ENCODE results near the gene ACTL8.

ACTL8 gene

DNA sequence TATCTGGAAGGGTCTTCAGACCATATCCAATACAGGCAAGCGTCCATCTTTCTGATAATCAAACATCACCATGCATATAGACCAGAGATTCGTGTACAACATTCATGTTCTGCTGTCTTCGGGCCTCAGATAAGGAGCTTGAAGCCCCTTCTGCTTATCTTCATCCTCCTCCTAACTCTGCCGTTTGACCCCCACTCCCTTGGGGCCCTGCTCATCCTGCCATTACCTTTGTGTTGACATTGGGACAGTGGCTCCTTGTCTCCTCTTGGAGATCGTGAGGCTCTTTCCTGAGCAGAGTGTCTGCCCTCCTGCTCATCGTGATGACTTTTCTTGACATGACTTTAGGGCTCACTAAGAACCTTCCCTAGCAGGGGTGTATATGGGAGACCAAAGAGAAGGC, 37.3 kb downstream of the ACTL8 start:
- Histone ChIP-seq H3K27me3 (ENCODE audit: control insufficient read depth in 1 of 2, insufficient read depth in 1 of 2, low read length in 2 of 2) (peaks cover 2 to 13% of the 10 kb centered on the region in 2 experiments), H3K36me3 (ENCODE audit: control insufficient read depth in 1 of 2, insufficient read depth in 2 of 2, low read depth in 1 of 2, low read length in 2 of 2) (no peaks in the 10 kb centered on the region), H4K8ac (ENCODE audit: low read length) (no peak overlapping the region), H3K4ac (ENCODE audit: low read depth in 1 of 2, low read length in 2 of 2) (no peak overlapping the region), H3K79me1 (replicated peaks; ENCODE audit: low read length, poor library complexity, severe bottlenecking) (no peaks in the 10 kb centered on the region), H2BK12ac (ENCODE audit: low read length in 2 of 2) (no peak overlapping the region), H2BK120ac (ENCODE audit: low read depth, low read length) (no peak overlapping the region), H4K91ac (ENCODE audit: low read length) (no peak overlapping the region), H2AK5ac (ENCODE audit: low read length, severe bottlenecking) (no peak overlapping the region), H3K4me1 (ENCODE audit: control insufficient read depth, insufficient read depth, low read depth, low read length) (no peaks in the 10 kb centered on the region), H3K9ac (ENCODE audit: low read length) (no peak overlapping the region), H2BK5ac (ENCODE audit: low read depth, low read length, poor library complexity, severe bottlenecking) (no peak overlapping the region), H3K4me3 (ENCODE audit: insufficient read depth in 1 of 2, low read depth in 1 of 2, low read length in 2 of 2) (no peak overlapping the region), H3K18ac (ENCODE audit: low read depth in 1 of 2, low read length in 2 of 2) (no peak overlapping the region), H3K23ac (ENCODE audit: low read length in 2 of 2) (no peak overlapping the region), H3K4me2 (ENCODE audit: low read length, poor library complexity, severe bottlenecking) (no peak overlapping the region), H3K14ac (ENCODE audit: low read length in 2 of 2) (no peak overlapping the region), H2AFZ (ENCODE audit: low read depth, low read length) (no peak overlapping the region), H2BK15ac (ENCODE audit: low read depth, poor library complexity, severe bottlenecking) (no peak overlapping the region), H3K9me3 (ENCODE audit: control insufficient read depth, low read length) (peaks cover 3% of the 10 kb centered on the region), H3K27ac (ENCODE audit: low read length, poor library complexity, severe bottlenecking) (no peak overlapping the region)
- 84% methylated on average over 6 of the region's 6 CpGs for WGBS
- DNase-seq = no peak

- no peaks in the 10 kb centered on the region for H3K36me3 ChIP-seq (ENCODE audit: control insufficient read depth in 1 of 2, insufficient read depth in 2 of 2, low read depth in 1 of 2, low read length in 2 of 2)
- H3K79me1 ChIP-seq (replicated peaks; ENCODE audit: low read length, poor library complexity, severe bottlenecking) = no peaks in the 10 kb centered on the region
- peaks cover 2 to 13% of the 10 kb centered on the region in 2 experiments for H3K27me3 ChIP-seq (ENCODE audit: control insufficient read depth in 1 of 2, insufficient read depth in 1 of 2, low read length in 2 of 2)
- no peak overlapping the region for H3K4me2 ChIP-seq (ENCODE audit: low read length, poor library complexity, severe bottlenecking)
- H4K8ac ChIP-seq (ENCODE audit: low read length) = no peak overlapping the region
- H2BK5ac ChIP-seq (ENCODE audit: low read depth, low read length, poor library complexity, severe bottlenecking) = no peak overlapping the region
- no peak overlapping the region for H3K27ac ChIP-seq (ENCODE audit: low read length, poor library complexity, severe bottlenecking)
- no peak overlapping the region for H2BK15ac ChIP-seq (ENCODE audit: low read depth, poor library complexity, severe bottlenecking)
- no peak overlapping the region for H2BK12ac ChIP-seq (ENCODE audit: low read length in 2 of 2)
- H3K4ac ChIP-seq (ENCODE audit: low read depth in 1 of 2, low read length in 2 of 2) = no peak overlapping the region
- no peak overlapping the region for H3K9ac ChIP-seq (ENCODE audit: low read length)
- no peak overlapping the region for H3K18ac ChIP-seq (ENCODE audit: low read depth in 1 of 2, low read length in 2 of 2)
- H2BK120ac ChIP-seq (ENCODE audit: low read depth, low read length) = no peak overlapping the region
- DNase-seq = no peak
- H3K23ac ChIP-seq (ENCODE audit: low read length in 2 of 2) = no peak overlapping the region
- H2AK5ac ChIP-seq (ENCODE audit: low read length, severe bottlenecking) = no peak overlapping the region
- no peak overlapping the region for H4K91ac ChIP-seq (ENCODE audit: low read length)
- H3K9me3 ChIP-seq (ENCODE audit: control insufficient read depth, low read length) = peaks cover 3% of the 10 kb centered on the region
- no peak overlapping the region for H3K4me3 ChIP-seq (ENCODE audit: insufficient read depth in 1 of 2, low read depth in 1 of 2, low read length in 2 of 2)
- H3K14ac ChIP-seq (ENCODE audit: low read length in 2 of 2) = no peak overlapping the region
- no peak overlapping the region for H2AFZ ChIP-seq (ENCODE audit: low read depth, low read length)
- 78% methylated on average over 14 of the region's 15 CpGs for WGBS
- H3K4me1 ChIP-seq (ENCODE audit: control insufficient read depth, insufficient read depth, low read depth, low read length) = no peaks in the 10 kb centered on the region
Measured at GRCh38 chr1:17795081-17795809, 40.1 kb downstream of the ACTL8 start.

DNA sequence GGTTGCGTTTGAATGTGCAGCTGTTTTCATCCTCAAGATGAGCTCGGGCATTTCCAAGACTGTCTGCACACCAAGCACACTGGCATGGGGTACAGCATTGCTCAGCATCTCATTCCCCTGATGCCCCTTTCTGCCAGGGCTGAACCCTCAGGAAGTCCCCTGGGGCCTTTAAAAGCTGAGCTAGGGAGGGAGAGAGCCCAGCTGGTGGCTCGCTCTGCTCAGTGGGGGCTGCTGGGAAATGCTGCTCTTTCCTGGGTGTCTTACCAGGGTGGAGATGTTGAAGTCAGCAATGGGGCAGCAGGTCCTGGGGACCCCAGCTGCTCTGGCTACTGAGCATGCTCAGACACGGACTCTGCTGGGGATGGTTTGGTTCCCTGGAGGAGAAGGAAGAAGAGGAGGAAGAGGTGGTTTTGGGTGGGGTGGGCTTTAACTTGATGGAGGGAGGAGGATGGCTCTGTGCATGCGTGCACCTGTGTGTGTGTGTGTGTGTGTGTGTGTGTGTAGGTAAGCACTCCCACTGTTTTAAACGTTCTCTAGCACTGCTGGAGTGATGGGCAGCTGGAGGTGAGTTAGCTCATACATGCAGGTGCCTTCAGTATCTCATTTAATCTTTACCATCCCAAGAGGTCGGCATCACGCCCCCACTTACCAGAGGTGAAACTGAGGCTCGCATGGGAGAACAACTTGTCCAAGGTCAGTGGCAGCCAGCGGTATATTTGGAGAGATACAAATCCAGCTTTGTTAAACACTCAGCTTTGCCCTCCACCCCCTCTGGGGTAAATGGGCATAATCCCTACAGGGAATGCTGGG, 40.9 kb downstream of the ACTL8 start:
- WGBS = 72% methylated on average over 9 of the region's 10 CpGs
- Histone ChIP-seq H4K8ac (ENCODE audit: low read length) (no peak overlapping the region), H3K27me3 (ENCODE audit: control insufficient read depth in 1 of 2, insufficient read depth in 1 of 2, low read length in 2 of 2) (peaks cover 2 to 13% of the 10 kb centered on the region in 2 experiments)

GRCh38 chr1:17797478-17797877, 42.3 kb downstream of the ACTL8 start:
- no peaks in the 10 kb centered on the region for H3K36me3 ChIP-seq (ENCODE audit: control insufficient read depth in 1 of 2, insufficient read depth in 2 of 2, low read depth in 1 of 2, low read length in 2 of 2)
- H4K91ac ChIP-seq (ENCODE audit: low read length) = no peak overlapping the region
- H3K27ac ChIP-seq (ENCODE audit: low read length, poor library complexity, severe bottlenecking) = no peak overlapping the region
- no peak overlapping the region for H2BK5ac ChIP-seq (ENCODE audit: low read depth, low read length, poor library complexity, severe bottlenecking)
- H2AK5ac ChIP-seq (ENCODE audit: low read length, severe bottlenecking) = no peak overlapping the region
- H2BK15ac ChIP-seq (ENCODE audit: low read depth, poor library complexity, severe bottlenecking) = no peak overlapping the region
- H3K23ac ChIP-seq (ENCODE audit: low read length in 2 of 2) = no peak overlapping the region
- no peak overlapping the region for H3K4me3 ChIP-seq (ENCODE audit: insufficient read depth in 1 of 2, low read depth in 1 of 2, low read length in 2 of 2)
- H4K8ac ChIP-seq (ENCODE audit: low read length) = no peak overlapping the region
- no peak for DNase-seq
- H2AFZ ChIP-seq (ENCODE audit: low read depth, low read length) = no peak overlapping the region
- H3K4me1 ChIP-seq (ENCODE audit: control insufficient read depth, insufficient read depth, low read depth, low read length) = no peaks in the 10 kb centered on the region
- H3K14ac ChIP-seq (ENCODE audit: low read length in 2 of 2) = no peak overlapping the region
- no peak overlapping the region for H2BK12ac ChIP-seq (ENCODE audit: low read length in 2 of 2)
- H3K9ac ChIP-seq (ENCODE audit: low read length) = no peak overlapping the region
- no peak overlapping the region for H3K4me2 ChIP-seq (ENCODE audit: low read length, poor library complexity, severe bottlenecking)
- H3K9me3 ChIP-seq (ENCODE audit: control insufficient read depth, low read length) = peaks cover 3% of the 10 kb centered on the region
- no peaks in the 10 kb centered on the region for H3K79me1 ChIP-seq (replicated peaks; ENCODE audit: low read length, poor library complexity, severe bottlenecking)
- peaks cover 2 to 13% of the 10 kb centered on the region in 2 experiments for H3K27me3 ChIP-seq (ENCODE audit: control insufficient read depth in 1 of 2, insufficient read depth in 1 of 2, low read length in 2 of 2)
- no peak overlapping the region for H3K18ac ChIP-seq (ENCODE audit: low read depth in 1 of 2, low read length in 2 of 2)
- WGBS = 77% methylated on average over 8 of the region's 8 CpGs
- no peak overlapping the region for H3K4ac ChIP-seq (ENCODE audit: low read depth in 1 of 2, low read length in 2 of 2)
- no peak overlapping the region for H2BK120ac ChIP-seq (ENCODE audit: low read depth, low read length)

More for the DNA sequence above, 40.9 kb downstream of the ACTL8 start:
- Histone ChIP-seq H3K27ac (ENCODE audit: low read length, poor library complexity, severe bottlenecking) (no peak overlapping the region), H3K36me3 (ENCODE audit: control insufficient read depth in 1 of 2, insufficient read depth in 2 of 2, low read depth in 1 of 2, low read length in 2 of 2) (no peaks in the 10 kb centered on the region), H3K4me2 (ENCODE audit: low read length, poor library complexity, severe bottlenecking) (no peak overlapping the region), H3K9me3 (ENCODE audit: control insufficient read depth, low read length) (peaks cover 3% of the 10 kb centered on the region), H3K23ac (ENCODE audit: low read length in 2 of 2) (no peak overlapping the region), H3K79me1 (replicated peaks; ENCODE audit: low read length, poor library complexity, severe bottlenecking) (no peaks in the 10 kb centered on the region), H3K9ac (ENCODE audit: low read length) (no peak overlapping the region), H3K4ac (ENCODE audit: low read depth in 1 of 2, low read length in 2 of 2) (no peak overlapping the region), H3K18ac (ENCODE audit: low read depth in 1 of 2, low read length in 2 of 2) (no peak overlapping the region), H3K4me1 (ENCODE audit: control insufficient read depth, insufficient read depth, low read depth, low read length) (no peaks in the 10 kb centered on the region), H2BK120ac (ENCODE audit: low read depth, low read length) (no peak overlapping the region), H3K14ac (ENCODE audit: low read length in 2 of 2) (peak overlapping the region in 1 of 2 experiments; percentile 36), H2BK15ac (ENCODE audit: low read depth, poor library complexity, severe bottlenecking) (no peak overlapping the region), H4K91ac (ENCODE audit: low read length) (no peak overlapping the region), H2BK12ac (ENCODE audit: low read length in 2 of 2) (no peak overlapping the region), H2BK5ac (ENCODE audit: low read depth, low read length, poor library complexity, severe bottlenecking) (no peak overlapping the region), H3K4me3 (ENCODE audit: insufficient read depth in 1 of 2, low read depth in 1 of 2, low read length in 2 of 2) (no peak overlapping the region), H2AFZ (ENCODE audit: low read depth, low read length) (no peak overlapping the region), H2AK5ac (ENCODE audit: low read length, severe bottlenecking) (no peak overlapping the region)
- no peak for DNase-seq

Measured in mesenchymal stem cell (in vitro differentiated cells and primary cell).